GM10266 (cell line): ENCODE measurements around the gene EIF5AL1.

Source experiments
- DNase-seq: peaks from one replicate; pipeline ENCODE4 v3.0.0; 2012; ENCODE audit errors: extremely low spot score
- CTCF ChIP-seq: IDR thresholded peaks from 2 replicates; pipeline ENCODE4 v1.5.1; 2012; ENCODE audit warnings: mild to moderate bottlenecking, low read depth; ENCODE audit not compliant: control insufficient read depth, insufficient read depth; ENCODE audit errors: missing control alignments

Gene EIF5AL1

DNA sequence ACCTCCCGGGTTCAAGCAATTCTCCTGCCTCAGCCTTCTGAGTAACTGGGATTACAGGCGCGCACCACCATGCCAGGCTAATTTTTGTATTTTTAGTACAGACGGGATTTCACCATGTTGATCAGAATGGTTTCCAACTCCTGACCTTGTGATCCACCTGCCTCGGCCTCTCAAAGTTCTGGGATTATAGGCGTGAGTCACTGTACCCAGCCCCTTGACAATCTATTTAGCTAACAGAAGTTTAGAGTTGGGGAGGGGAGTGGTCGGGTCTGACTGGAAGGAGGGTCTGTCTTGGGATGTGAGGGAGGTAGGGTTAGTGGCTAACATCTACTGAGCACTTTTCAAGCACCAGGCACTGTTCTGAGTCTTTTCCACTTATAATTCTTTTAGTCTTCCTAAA lies 39.9 kb upstream of the EIF5AL1 start:
- DNase-seq, result no peak
- TF ChIP-seq CTCF, result no peak

DNA sequence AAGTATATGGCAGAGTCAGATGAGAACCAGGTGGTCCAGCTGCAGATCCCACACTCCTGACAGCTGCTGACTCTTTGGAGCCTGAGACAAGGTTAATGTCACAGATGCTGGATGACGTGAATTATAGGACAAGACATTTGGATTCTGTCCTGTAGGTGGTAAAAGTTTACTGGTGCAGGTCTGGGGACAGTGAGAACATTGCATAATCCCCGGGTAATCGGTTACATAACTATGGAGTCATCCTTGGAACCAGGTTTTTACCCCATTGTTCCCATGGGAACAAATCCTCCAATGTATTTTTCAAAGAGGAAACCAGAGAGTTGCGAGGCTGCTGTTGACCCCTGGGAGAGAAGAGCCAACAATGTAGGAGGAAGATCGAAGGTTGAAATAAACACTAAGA lies 39.4 kb upstream of the EIF5AL1 start:
- TF ChIP-seq CTCF, result no peak
- no peak for DNase-seq

DNA sequence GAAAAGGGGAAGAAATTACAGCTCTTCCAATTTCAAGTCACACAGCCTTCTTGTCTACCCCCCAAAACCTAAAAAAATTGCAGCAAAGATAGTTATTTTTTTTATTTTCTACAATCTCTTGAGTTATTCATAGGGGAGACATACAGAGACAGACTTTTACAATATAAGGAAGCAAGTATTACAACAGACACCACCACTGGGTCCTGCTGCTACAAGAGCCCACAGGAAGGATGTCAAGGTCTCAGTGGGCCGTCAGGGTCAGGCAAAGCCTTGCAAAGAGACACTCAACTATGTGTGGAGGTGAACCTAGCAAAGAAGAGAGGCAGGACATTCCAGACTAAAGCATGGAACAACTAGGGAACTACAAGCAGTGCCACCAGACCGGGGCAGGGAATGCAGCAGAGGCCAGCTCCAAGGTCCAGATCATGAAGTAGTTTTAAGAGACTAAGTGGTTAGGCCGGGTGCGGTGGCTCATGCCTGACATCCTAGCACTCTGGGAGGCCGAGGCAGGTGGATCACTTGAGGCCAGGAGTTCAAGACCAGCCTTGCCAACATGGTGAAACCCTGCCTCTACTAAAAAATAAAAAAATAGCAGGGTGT lies 38.7 kb upstream of the EIF5AL1 start:
- no peak for TF ChIP-seq CTCF
- no peak for DNase-seq

DNA sequence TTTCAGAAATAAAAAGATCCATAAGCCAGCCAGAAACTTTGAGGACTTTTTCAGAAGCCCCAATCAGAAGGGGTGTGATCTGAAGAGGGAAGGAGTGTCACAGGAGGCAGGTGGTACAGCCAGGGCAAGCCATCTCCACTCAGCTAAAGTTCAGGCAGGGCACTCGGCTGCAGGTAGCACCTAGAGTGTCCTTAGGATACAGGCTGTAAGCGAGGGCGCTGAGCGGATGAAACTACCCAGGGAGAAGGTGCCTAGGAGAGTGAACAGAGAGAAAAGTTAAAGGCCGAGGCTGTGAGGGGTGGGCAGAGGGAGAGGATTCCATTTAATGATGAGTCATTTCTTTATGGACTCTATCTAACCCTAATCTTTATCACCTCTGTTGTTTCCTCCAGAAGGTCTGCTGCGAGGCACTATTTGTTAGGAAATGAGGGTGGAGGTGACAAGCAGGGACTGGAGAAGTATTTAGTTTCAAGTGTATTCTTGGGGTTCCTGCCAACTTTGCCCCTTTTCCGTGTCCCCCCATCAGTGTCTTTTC lies 37.1 kb upstream of the EIF5AL1 start:
- no peak for TF ChIP-seq CTCF
- no peak for DNase-seq

- no peak for DNase-seq
- no peak for TF ChIP-seq CTCF
Measured at GRCh38 chr10:79475877-79476276, 36.5 kb upstream of the EIF5AL1 start.

DNA sequence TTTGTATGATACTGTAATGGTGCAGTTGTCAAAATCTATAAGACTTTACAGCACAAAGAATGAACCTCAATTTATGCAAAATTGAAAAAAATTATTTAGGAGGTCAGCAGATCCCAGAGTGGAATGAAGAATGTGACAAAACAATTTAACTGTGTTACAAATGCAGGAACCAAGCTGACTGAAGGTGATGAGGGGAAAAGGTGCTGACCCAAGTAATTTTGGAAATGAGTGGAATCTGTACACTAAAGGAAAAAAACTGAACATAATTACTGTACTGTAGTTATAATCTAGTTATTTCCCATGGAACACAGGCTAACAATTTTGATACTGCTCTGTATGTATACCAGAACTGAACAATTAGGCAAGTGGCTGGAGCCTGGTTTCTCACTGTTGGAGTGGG lies 35.7 kb upstream of the EIF5AL1 start:
- no peak for DNase-seq
- TF ChIP-seq CTCF, result no peak

DNA sequence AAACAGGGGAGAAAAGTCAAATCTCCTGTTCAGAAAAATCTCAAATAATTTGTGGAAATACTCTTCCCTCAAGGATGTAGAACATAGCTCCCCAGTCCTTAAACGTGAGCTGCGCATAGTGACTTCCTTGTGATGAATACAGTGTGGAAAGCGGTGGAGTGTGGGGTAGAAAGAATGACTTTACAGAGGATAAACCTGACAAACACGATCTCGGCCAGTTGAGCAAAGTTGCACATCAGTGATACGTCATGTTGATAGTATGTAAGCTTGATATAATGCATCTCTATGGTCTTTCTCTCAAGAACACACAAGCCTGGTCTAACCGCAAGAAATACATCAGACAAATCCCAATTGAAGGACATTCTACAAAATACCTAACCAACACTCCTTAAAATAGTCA lies 34.9 kb upstream of the EIF5AL1 start:
- DNase-seq, result no peak
- no peak for TF ChIP-seq CTCF
